Stimulated activated CD8-positive, alpha-beta memory T cell treated with anti-CD3 and anti-CD28 coated beads, Interleukin-7, amount 100 ng/mL, for 1 hour (primary cell): ENCODE results near the gene PDE6H.

Experiments
- DNase-seq, 2 donors: peaks; one replicate each; pipeline ENCODE4 v3.0.0-alpha.2; 2020; ENCODE audit warnings: low read depth in 2 of 2

Gene PDE6H

GRCh38 chr12:15001733-15002382 lies 29.0 kb downstream of the PDE6H start:
- DNase-seq: no peak

- DNase-seq: no peak
These were observed 31.6 kb downstream of the PDE6H start for GRCh38 chr12:15004421-15004820.

- no peak for DNase-seq
These were observed 32.2 kb downstream of the PDE6H start for GRCh38 chr12:15005064-15005463.

- no peak for DNase-seq
These were observed 34.7 kb downstream of the PDE6H start for GRCh38 chr12:15007551-15007950.

GRCh38 chr12:15011162-15011561 lies 38.3 kb downstream of the PDE6H start:
- DNase-seq: no peak

- DNase-seq: no peak
These were observed 40.9 kb downstream of the PDE6H start for GRCh38 chr12:15013634-15014179.

GRCh38 chr12:15014708-15015107 lies 41.9 kb downstream of the PDE6H start:
- no peak for DNase-seq

GRCh38 chr12:15015121-15015520 lies 42.3 kb downstream of the PDE6H start:
- no peak for DNase-seq

- DNase-seq: no peak
These were observed 47.3 kb downstream of the PDE6H start for GRCh38 chr12:15020156-15020555.
